NCI-H2029 treated with DMSO at 0.1 percent for 48 hours (cell line): ENCODE results near the gene GALE.
"Not testable (repeated sequence)": the region's sequence is repeated elsewhere in the genome, so short reads cannot be mapped to it uniquely, and the experiment has no call there.

ENCODE experiments used
- DNase-seq: peaks from one replicate; lab custom pipeline; 2025; lab: John Stamatoyannopoulos, UW

Gene GALE

GRCh38 chr1:23809751-23810171 lies 9.2 kb upstream of the GALE start:
- DNase-seq = peak; percentile 64

- DNase-seq = no peak
Observed at GRCh38 chr1:23807453-23807852, 6.9 kb upstream of the GALE start.

GRCh38 chr1:23806280-23806679 lies 5.7 kb upstream of the GALE start:
- DNase-seq = no peak

- no peak for DNase-seq
Observed at GRCh38 chr1:23805025-23805424, 4.5 kb upstream of the GALE start.

GRCh38 chr1:23804183-23804835 lies 3.8 kb upstream of the GALE start:
- DNase-seq = no peak

- no peak for DNase-seq
Observed at GRCh38 chr1:23803674-23804073, 3.1 kb upstream of the GALE start.

- not testable (repeated sequence) for DNase-seq
Observed at GRCh38 chr1:23802809-23803342, 2.3 kb upstream of the GALE start.

GRCh38 chr1:23801876-23802275 lies 1.3 kb upstream of the GALE start:
- no peak for DNase-seq

GRCh38 chr1:23801338-23801748 lies 789 bp upstream of the GALE start:
- DNase-seq = no peak

- peak; percentile 36 for DNase-seq
Observed at GRCh38 chr1:23799570-23800399, 769 bp downstream of the GALE start.

GRCh38 chr1:23799255-23799569 lies 1.3 kb downstream of the GALE start:
- no peak for DNase-seq

GRCh38 chr1:23798662-23799142 lies 1.9 kb downstream of the GALE start:
- no peak for DNase-seq

- DNase-seq = no peak
Observed at GRCh38 chr1:23797478-23798448, 2.8 kb downstream of the GALE start.

- DNase-seq = no peak
Observed at GRCh38 chr1:23796466-23797271, 3.9 kb downstream of the GALE start.

GRCh38 chr1:23795676-23796465 lies 4.7 kb downstream of the GALE start:
- DNase-seq = no peak

- DNase-seq = not testable (repeated sequence)
Observed at GRCh38 chr1:23794732-23795182, 5.8 kb downstream of the GALE start.

GRCh38 chr1:23793861-23794731 lies 6.5 kb downstream of the GALE start:
- no peak for DNase-seq

- DNase-seq = no peak
Observed at GRCh38 chr1:23793018-23793781, 7.4 kb downstream of the GALE start.
